ENCODE measurements around the gene POLA2. TPM values are rescaled to one million over a fixed set of nuclear protein-coding genes. Genes with fewer than 3 reads are reported as not detected.

POLA2 gene
- total and polyA plus RNA-seq, 3 donors from 2014 or later: 21.9 to 27.6 (median 24.2) TPM

DNA sequence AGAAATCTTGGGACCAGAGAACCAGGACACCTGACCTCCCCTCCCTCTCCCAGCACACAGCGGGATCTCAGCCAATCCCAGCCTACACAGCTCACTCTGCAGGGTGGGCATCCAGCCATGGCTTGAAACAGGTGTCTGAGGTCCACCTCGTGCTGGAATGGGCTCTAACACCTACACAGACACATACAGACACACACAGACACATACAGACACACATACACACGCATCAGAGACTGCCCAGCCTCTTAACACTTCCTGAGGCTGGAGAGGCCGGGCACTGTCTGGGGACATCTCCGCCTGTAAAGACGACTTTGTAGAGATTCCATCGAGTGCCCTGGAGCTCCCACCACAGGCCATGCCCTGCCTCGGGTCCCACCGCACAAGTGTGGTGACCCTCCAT lies 43.3 kb upstream of the POLA2 start:
- no peaks in the 10 kb centered on the region for H3K9me3 ChIP-seq
- intact Hi-C loops (cut with DNase I; ENCODE audit: low total_unique reads): no loop called here
- no peak overlapping the region for H3K27ac ChIP-seq
- H3K4me1 ChIP-seq: no peaks in the 10 kb centered on the region
- H3K36me3 ChIP-seq (ENCODE audit: low read depth, missing control alignments): no peaks in the 10 kb centered on the region
- no peak for DNase-seq
- TF ChIP-seq CTCF (IDR thresholded peaks at IDR 0.05) (no peak), POLR2A (IDR thresholded peaks at IDR 0.05) (no peak)
- no peaks in the 10 kb centered on the region for H3K27me3 ChIP-seq
- 93 to 95% methylated on average over 9 of the region's 9 CpGs for WGBS, 2 donors
- H3K4me3 ChIP-seq: no peak overlapping the region

DNA sequence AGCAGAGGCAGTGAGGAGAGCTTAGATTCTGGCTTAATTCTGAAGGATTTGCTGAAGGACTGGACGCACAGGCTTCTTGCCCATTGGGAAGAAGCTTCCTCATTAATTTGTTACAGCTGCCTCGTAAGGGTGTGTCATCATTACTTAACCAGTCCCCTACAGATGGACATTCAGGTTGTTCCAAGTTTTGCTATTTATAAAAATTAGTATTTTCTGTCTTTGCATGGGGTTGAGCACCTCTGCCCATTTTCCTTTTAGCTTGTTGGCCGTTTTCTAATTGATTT lies 41.9 kb upstream of the POLA2 start:
- H3K27me3 ChIP-seq: no peaks in the 10 kb centered on the region
- H3K4me1 ChIP-seq: no peaks in the 10 kb centered on the region
- no peak overlapping the region for H3K4me3 ChIP-seq
- H3K36me3 ChIP-seq (ENCODE audit: low read depth, missing control alignments): no peaks in the 10 kb centered on the region
- TF ChIP-seq CTCF (IDR thresholded peaks at IDR 0.05) (no peak), POLR2A (IDR thresholded peaks at IDR 0.05) (no peak)
- H3K27ac ChIP-seq: no peak overlapping the region
- WGBS, 2 donors: 71 to 78% methylated on average over 3 of the region's 3 CpGs
- intact Hi-C loops (cut with DNase I; ENCODE audit: low total_unique reads): no loop called here
- H3K9me3 ChIP-seq: no peaks in the 10 kb centered on the region
- no peak for DNase-seq

DNA sequence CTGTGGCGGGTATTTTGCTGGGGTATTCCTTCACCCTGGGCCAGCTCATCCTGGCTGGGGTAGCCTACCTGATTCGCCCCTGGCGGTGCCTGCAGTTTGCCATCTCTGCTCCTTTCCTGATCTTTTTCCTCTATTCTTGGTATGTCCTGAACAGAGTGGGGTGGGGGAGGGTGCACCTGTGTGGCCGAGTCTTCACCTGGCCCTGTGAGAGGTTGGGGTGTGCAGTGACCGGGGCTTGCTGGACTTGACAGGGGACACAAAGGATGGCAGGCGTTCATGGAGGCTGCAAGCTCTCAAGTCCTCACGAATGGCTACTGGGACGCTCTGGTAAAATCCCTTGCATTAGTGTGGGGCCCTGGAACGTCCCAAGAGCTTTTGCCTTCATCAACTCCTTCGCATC lies 40.7 kb upstream of the POLA2 start:
- intact Hi-C loops (cut with DNase I; ENCODE audit: low total_unique reads): no loop called here
- Histone ChIP-seq H3K4me1 (no peaks in the 10 kb centered on the region), H3K27ac (no peak overlapping the region), H3K36me3 (ENCODE audit: low read depth, missing control alignments) (no peaks in the 10 kb centered on the region), H3K4me3 (no peak overlapping the region), H3K27me3 (no peaks in the 10 kb centered on the region), H3K9me3 (no peaks in the 10 kb centered on the region)
- DNase-seq: no peak
- no peak for TF ChIP-seq CTCF (IDR thresholded peaks at IDR 0.05)
- no peak for TF ChIP-seq POLR2A (IDR thresholded peaks at IDR 0.05)
- 91 to 93% methylated on average over 10 of the region's 10 CpGs for WGBS, 2 donors

DNA sequence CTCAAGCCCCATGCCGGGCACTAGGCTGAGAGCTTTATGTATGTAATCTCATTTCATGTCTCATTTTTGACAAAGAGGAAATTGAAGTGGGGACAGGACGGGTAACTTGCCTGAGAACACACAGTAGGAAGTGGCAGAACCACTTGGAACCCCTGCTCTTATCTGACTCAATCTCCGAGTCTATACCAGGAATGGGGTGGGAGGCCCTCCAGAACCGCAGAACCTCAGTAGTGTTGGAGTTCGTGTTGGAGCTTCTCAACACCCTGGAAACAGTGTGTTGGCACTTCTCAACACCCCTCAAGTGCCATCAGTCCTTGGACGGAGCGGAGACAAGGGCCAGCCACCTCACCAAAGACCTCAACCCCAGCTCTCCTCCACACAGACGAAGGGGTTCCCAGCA lies 38.8 kb upstream of the POLA2 start:
- intact Hi-C loops (cut with DNase I; ENCODE audit: low total_unique reads): no loop called here
- no peak for DNase-seq
- Histone ChIP-seq H3K27ac (no peak overlapping the region), H3K4me1 (no peaks in the 10 kb centered on the region), H3K9me3 (no peaks in the 10 kb centered on the region), H3K4me3 (no peak overlapping the region), H3K27me3 (no peaks in the 10 kb centered on the region), H3K36me3 (ENCODE audit: low read depth, missing control alignments) (no peaks in the 10 kb centered on the region)
- TF ChIP-seq POLR2A (IDR thresholded peaks at IDR 0.05): no peak
- no peak for TF ChIP-seq CTCF (IDR thresholded peaks at IDR 0.05)
- whole genome bisulfite sequencing, 2 donors: 80 to 86% methylated on average over 8 of the region's 8 CpGs

DNA sequence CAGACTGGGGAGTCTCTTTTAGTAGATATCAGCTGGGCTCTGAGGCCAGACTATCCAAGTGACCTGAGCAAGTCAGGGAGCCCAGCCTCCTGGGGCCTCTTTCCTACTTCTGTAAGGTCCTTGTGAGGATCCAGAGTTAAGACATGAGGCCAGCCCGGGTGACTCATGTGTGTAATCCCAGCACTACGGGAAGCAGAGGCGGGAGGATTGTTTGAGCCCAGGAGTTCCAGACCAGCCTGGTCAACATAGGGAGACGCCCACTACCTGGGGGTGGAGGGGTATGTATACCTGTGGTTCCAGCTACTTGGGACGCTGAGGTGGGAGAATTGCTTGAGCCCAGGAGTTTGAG lies 36.9 kb upstream of the POLA2 start:
- Histone ChIP-seq H3K36me3 (ENCODE audit: low read depth, missing control alignments) (no peaks in the 10 kb centered on the region), H3K27me3 (no peaks in the 10 kb centered on the region), H3K4me1 (no peaks in the 10 kb centered on the region), H3K4me3 (no peak overlapping the region), H3K27ac (no peak overlapping the region), H3K9me3 (no peaks in the 10 kb centered on the region)
- TF ChIP-seq CTCF (IDR thresholded peaks at IDR 0.05): no peak
- no peak for TF ChIP-seq POLR2A (IDR thresholded peaks at IDR 0.05)
- peak; percentile 27 for DNase-seq
- WGBS, 2 donors: 27 to 63% methylated on average over 5 of the region's 5 CpGs
- intact Hi-C loops (cut with DNase I; ENCODE audit: low total_unique reads): no loop called here

All from testis (tissue), 3 donors.